ENCODE results near the gene KYAT1.

KYAT1 gene

GRCh38 chr9:128881884-128882676 is at the start of gene KYAT1, which contains the start of gene LRRC8A:
Gene KYAT1 (minus strand): TSS chr9:128881950. CDS start chr9:128845405, 36,545 bp downstream.
Gene LRRC8A (plus strand): TSS chr9:128882133. CDS start chr9:128907165, 25,032 bp downstream.
- no peak for TF ChIP-seq GATA1 (IDR thresholded peaks at IDR 0.05; ENCODE audit: low read depth, low read length)
- peak; percentile 92 for TF ChIP-seq POLR2A (IDR thresholded peaks at IDR 0.05; ENCODE audit: low read length)
- DNase-seq, result peak; percentile 97 to 98

DNA sequence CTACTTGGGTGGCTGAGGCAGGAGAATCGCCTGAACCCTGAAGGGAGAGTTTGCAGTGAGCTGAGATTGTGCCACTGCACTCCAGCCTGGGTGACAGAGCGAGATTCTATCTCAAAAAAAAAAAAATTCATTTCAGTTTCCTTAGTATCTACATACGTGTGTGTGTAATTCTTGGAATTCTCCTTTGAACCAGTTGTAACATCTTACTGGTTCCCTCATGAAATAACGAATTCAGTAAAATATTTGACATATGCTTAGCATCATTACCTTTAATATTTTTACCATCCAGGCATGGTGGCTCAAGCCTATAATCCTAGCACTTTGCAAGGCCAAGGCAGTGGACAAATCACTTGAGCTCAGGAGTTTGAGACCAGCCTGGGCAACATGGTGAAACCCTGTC is 47.8 kb upstream of the KYAT1 start:
- TF ChIP-seq GATA1 (IDR thresholded peaks at IDR 0.05; ENCODE audit: low read depth, low read length) (no peak), POLR2A (IDR thresholded peaks at IDR 0.05; ENCODE audit: low read length) (no peak)
- no peak for DNase-seq

DNA sequence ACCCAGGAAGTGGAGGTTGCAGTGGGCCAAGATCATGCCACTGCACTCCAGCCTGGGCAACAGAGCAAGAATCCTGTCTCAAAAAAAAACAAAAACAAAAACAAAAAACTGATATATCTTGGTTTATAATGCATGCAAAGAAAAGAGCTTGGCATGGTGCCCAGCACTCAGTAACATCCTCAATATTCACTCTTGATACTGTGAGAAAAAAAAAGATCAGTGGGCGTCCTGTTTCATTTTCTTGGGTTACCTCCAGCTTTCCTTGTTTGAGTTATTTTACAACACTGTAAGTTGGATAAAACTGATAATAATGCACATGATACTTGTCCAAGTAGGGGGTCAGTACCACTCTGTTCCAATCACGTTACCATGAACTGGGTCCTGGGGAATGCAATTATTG is 46.9 kb upstream of the KYAT1 start:
- TF ChIP-seq POLR2A (IDR thresholded peaks at IDR 0.05; ENCODE audit: low read length) (no peak), GATA1 (IDR thresholded peaks at IDR 0.05; ENCODE audit: low read depth, low read length) (no peak)
- DNase-seq, result no peak

- peak; percentile 42 to 73 for DNase-seq
- TF ChIP-seq POLR2A (IDR thresholded peaks at IDR 0.05; ENCODE audit: low read length) (no peak), GATA1 (IDR thresholded peaks at IDR 0.05; ENCODE audit: low read depth, low read length) (no peak)
Observed at GRCh38 chr9:128927731-128928411, 46.1 kb upstream of the KYAT1 start.

- TF ChIP-seq GATA1 (IDR thresholded peaks at IDR 0.05; ENCODE audit: low read depth, low read length) (no peak), POLR2A (IDR thresholded peaks at IDR 0.05; ENCODE audit: low read length) (no peak)
- DNase-seq, result peak in 1 of 2 experiments; percentile 25
Observed at GRCh38 chr9:128923493-128923883, 41.7 kb upstream of the KYAT1 start.

- DNase-seq, result peak; percentile 35 to 40
- TF ChIP-seq POLR2A (IDR thresholded peaks at IDR 0.05; ENCODE audit: low read length) (no peak), GATA1 (IDR thresholded peaks at IDR 0.05; ENCODE audit: low read depth, low read length) (no peak)
Observed at GRCh38 chr9:128921881-128922763, 40.4 kb upstream of the KYAT1 start.

DNA sequence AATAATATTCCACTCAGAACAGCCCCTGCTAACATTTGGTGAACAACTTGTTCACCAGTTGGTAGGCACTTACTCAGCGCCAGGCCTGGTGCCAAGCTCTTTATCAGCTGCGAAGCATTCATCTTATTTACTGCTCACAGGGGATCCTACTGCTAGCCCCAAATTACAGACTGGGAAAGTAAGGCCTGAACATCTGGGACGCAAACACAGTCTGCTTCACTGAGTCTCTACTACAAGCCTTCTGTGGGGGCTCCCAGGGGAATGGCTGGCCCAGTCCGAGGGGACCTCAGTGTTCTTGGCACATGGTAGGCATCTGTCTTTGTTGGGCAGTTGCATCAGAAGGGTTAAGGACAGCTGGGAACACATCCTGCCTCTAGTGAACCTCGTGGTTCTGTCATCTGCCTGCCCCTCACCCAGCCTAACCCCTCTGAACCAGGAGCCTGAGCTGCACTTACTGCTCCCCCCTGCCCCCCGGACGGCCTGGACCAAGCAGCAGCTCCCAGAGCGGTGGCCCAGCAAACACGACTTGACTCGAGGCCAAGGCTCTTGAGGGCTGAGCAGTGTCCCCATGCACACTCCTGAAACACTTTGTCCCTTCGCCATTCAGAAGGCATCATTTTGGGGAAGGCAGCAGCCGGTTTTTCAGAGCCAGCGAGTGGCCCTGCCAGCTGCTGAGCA is 38.8 kb upstream of the KYAT1 start, which contains the start of gene PHYHD1:
Gene PHYHD1, plus strand, starts transcription at position 602 of the 678 bp plus-strand sequence. CDS start 1,342 bp downstream, outside the sequence.
- TF ChIP-seq POLR2A (IDR thresholded peaks at IDR 0.05; ENCODE audit: low read length) (peak; percentile 23), GATA1 (IDR thresholded peaks at IDR 0.05; ENCODE audit: low read depth, low read length) (no peak)
- DNase-seq, result peak; percentile 40 to 42

- TF ChIP-seq GATA1 (IDR thresholded peaks at IDR 0.05; ENCODE audit: low read depth, low read length) (no peak), POLR2A (IDR thresholded peaks at IDR 0.05; ENCODE audit: low read length) (no peak)
Observed at GRCh38 chr9:128919402-128920089, 37.8 kb upstream of the KYAT1 start.

DNA sequence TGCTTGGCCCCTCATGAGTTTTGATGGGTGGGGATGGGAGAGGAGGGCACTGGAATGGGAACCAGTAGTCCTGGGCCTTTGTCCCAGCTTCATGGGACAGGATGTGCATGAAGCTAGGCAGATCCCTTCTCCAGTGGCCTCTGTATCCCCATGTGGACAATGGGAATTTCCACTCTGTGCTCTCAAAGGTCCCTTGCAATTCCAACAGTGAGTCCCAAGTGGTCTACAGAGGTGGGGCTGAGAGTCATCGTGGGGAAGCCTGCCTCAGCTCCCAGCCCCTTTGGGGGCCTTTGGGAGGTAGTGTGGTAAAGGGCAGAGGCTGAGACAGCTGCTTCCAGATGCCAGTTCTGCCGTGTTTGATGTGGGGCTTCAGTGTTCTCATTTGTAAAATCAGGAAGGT is 37.2 kb upstream of the KYAT1 start:
- DNase-seq, result no peak
- TF ChIP-seq GATA1 (IDR thresholded peaks at IDR 0.05; ENCODE audit: low read depth, low read length), result no peak
- no peak for TF ChIP-seq POLR2A (IDR thresholded peaks at IDR 0.05; ENCODE audit: low read length)

More at GRCh38 chr9:128919402-128920089, 37.8 kb upstream of the KYAT1 start:
- no peak for DNase-seq

GRCh38 chr9:128917151-128917849 is 35.5 kb upstream of the KYAT1 start:
- no peak for TF ChIP-seq GATA1 (IDR thresholded peaks at IDR 0.05; ENCODE audit: low read depth, low read length)
- TF ChIP-seq POLR2A (IDR thresholded peaks at IDR 0.05; ENCODE audit: low read length), result no peak
- DNase-seq, result no peak

DNA sequence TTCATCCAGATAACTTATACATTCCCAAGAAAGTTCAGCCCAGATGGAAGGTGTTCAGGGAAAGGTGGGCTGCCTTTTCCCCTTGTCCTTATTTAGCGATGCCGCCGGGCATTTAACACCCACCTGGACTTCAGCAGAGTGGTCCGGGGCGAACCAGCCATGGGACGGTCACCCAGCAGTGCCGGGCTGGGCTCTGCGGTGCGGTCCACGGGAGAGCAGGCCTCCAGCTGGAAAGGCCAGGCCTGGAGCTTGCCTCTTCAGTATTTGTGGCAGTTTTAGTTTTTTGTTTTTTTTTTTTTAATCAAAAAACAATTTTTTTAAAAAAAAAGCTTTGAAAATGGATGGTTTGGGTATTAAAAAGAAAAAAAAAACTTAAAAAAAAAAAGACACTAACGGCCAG is 35.0 kb upstream of the KYAT1 start:
- no peak for TF ChIP-seq POLR2A (IDR thresholded peaks at IDR 0.05; ENCODE audit: low read length)
- TF ChIP-seq GATA1 (IDR thresholded peaks at IDR 0.05; ENCODE audit: low read depth, low read length), result no peak
- DNase-seq, result no peak

DNA sequence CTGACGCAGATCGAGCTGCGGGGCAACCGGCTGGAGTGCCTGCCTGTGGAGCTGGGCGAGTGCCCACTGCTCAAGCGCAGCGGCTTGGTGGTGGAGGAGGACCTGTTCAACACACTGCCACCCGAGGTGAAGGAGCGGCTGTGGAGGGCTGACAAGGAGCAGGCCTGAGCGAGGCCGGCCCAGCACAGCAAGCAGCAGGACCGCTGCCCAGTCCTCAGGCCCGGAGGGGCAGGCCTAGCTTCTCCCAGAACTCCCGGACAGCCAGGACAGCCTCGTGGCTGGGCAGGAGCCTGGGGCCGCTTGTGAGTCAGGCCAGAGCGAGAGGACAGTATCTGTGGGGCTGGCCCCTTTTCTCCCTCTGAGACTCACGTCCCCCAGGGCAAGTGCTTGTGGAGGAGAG is 34.5 kb upstream of the KYAT1 start:
- no peak for DNase-seq
- no peak for TF ChIP-seq POLR2A (IDR thresholded peaks at IDR 0.05; ENCODE audit: low read length)
- no peak for TF ChIP-seq GATA1 (IDR thresholded peaks at IDR 0.05; ENCODE audit: low read depth, low read length)

All from erythroblast (primary cell).